ENCODE data around the gene USP4.
"Not testable (repeated sequence)": the region's sequence is repeated elsewhere in the genome, so short reads cannot be mapped to it uniquely, and the experiment has no call there.

Gene USP4

GRCh38 chr3:49333091-49333490, 6.8 kb downstream of the USP4 start:
- TF ChIP-seq CTCF (IDR thresholded peaks at IDR 0.05; ENCODE audit: insufficient read depth, missing control alignments): no peak
- no peak for DNase-seq (ENCODE audit: insufficient read length, low spot score)
- FAIRE-seq: no peak

DNA sequence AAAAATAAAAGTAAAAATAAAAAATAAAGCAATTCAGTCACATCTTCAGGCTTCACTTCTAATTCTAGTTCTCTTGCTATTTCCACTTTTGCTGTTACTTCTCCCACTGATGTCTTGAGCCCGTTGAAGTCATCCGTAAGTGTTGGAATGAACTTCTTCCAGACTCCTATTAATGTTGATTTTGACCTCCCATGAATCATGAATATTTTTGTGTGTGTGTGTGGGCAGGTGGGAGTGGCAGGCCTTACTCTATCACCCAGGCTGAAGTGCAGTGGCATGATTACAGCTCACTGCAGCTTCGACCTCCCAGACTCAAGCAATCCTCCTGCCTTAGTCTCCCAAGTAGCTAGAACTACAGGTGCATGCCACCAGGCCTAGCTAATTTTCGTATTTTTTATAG, 10.7 kb downstream of the USP4 start:
- FAIRE-seq (no peak), DNase-seq (ENCODE audit: insufficient read length, low spot score) (no peak)
- no peak for TF ChIP-seq CTCF (IDR thresholded peaks at IDR 0.05; ENCODE audit: insufficient read depth, missing control alignments)

GRCh38 chr3:49328350-49328749, 11.5 kb downstream of the USP4 start:
- DNase-seq (ENCODE audit: insufficient read length, low spot score); FAIRE-seq: not testable (repeated sequence)

GRCh38 chr3:49327485-49327884, 12.4 kb downstream of the USP4 start:
- no peak for TF ChIP-seq CTCF (IDR thresholded peaks at IDR 0.05; ENCODE audit: insufficient read depth, missing control alignments)
- FAIRE-seq (no peak), DNase-seq (ENCODE audit: insufficient read length, low spot score) (no peak)

GRCh38 chr3:49324768-49325167, 15.1 kb downstream of the USP4 start:
- DNase-seq (ENCODE audit: insufficient read length, low spot score) (no peak), FAIRE-seq (no peak)
- TF ChIP-seq CTCF (IDR thresholded peaks at IDR 0.05; ENCODE audit: insufficient read depth, missing control alignments): no peak

DNA sequence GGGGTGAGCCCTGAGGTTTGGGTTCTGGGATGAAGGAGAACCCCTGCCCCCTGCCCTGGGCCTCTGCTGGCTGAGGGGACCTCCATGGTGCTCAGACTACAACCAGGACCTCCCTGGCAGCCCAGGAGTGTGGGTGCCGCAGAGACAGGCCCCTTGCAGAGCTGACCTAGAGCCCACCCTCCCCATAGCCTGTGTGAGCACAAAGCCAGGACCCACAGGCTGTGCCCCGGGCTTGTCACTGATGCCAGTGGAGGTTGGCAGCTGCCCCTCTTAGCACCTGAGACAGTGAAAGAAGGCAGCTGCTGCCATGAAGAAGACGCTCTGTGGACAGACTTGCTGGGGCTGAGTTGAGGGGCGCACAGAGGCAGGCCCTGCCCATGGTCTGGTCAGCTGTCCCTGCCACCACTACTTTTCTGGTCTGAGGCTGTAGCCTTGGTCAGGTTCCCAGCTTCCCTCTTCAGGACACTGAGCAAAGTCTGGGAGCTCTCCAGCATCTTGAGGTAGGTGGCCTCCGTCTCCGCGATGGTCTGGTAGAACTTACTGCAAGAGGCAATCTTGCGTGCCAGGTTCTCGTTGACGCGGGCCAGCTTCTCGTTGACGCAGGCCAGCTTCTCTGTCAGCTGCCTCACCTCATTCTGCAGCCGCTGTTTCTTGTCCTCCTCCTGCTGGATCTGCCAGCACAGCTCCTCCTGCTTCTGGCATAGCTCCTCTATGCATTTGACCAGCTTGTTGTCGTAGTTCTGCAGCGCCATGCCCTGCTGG, 23.0 kb downstream of the USP4 start:
- FAIRE-seq (no peak), DNase-seq (ENCODE audit: insufficient read length, low spot score) (no peak)
- TF ChIP-seq CTCF (IDR thresholded peaks at IDR 0.05; ENCODE audit: insufficient read depth, missing control alignments): no peak

GRCh38 chr3:49313896-49314688, 25.8 kb downstream of the USP4 start:
- FAIRE-seq: peak; percentile 55
- no peak for DNase-seq (ENCODE audit: insufficient read length, low spot score)
- no peak for TF ChIP-seq CTCF (IDR thresholded peaks at IDR 0.05; ENCODE audit: insufficient read depth, missing control alignments)

All from D721Med (cell line).